ENCODE measurements around the gene NFIA.

The NFIA gene

DNA sequence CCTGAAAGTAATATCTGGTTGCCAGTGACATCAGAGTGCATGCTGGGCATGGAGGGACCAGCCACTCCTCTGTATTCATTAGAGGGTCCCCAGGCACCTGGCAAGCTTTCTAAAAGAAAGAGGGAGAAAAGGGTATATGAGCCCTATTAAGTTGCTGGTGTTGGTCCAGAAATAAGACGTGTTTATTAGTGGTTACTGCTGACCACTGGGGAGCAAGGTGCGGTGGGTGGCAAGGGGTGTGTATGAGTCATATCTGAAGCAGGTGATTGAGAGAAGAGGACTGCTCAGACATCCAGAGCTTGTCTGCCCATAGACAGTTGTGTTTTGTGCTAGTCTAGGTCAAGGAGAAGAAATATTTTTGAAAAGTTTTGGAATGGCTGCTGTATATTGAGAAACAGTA is 344.5 kb downstream of the NFIA start:
- Histone ChIP-seq H3K4me1 (ENCODE audit: control insufficient read depth, insufficient read depth, low read length) (no peaks in the 10 kb centered on the region), H3K36me3 (ENCODE audit: control insufficient read depth in 2 of 2, insufficient read depth in 1 of 2, low read length in 2 of 2) (no peaks in the 10 kb centered on the region), H3K4me3 (ENCODE audit: low read depth, low read length) (no peak overlapping the region), H3K27ac (ENCODE audit: extremely low read depth, low read depth, low read length) (no peak overlapping the region), H3K9me3 (ENCODE audit: control insufficient read depth, insufficient read depth, low read depth, low read length) (no peaks in the 10 kb centered on the region)
- CTCF ChIA-PET, result interaction anchor here (0.6 kb wide), 1 partner anchor 36 kb away, joined by 3 read pairs; no protein-coding TSS in a partner anchor
- POLR2A ChIA-PET, result no interaction called here
- no peak for TF ChIP-seq MEIS1 (CRISPR knock-in tag; IDR thresholded peaks at IDR 0.05; ENCODE audit: borderline replicate concordance)
- no peak for TF ChIP-seq ZNF133 (tag by site-specific recombination; IDR thresholded peaks at IDR 0.05)
- no peak for TF ChIP-seq ZNF426 (tag by site-specific recombination; IDR thresholded peaks at IDR 0.05)
- TF ChIP-seq TRIM28 (IDR thresholded peaks at IDR 0.05; ENCODE audit: borderline replicate concordance, low read length), result no peak
- TF ChIP-seq ZNF830 (tag by site-specific recombination; IDR thresholded peaks at IDR 0.05; ENCODE audit: low read depth), result no peak
- no peak for TF ChIP-seq TCF7L2 (IDR thresholded peaks at IDR 0.05; ENCODE audit: borderline replicate concordance, low read depth, low read length)
- TF ChIP-seq ZNF140 (tag by site-specific recombination; IDR thresholded peaks at IDR 0.05), result no peak
- no peak for TF ChIP-seq ZBTB17 (tag by site-specific recombination; IDR thresholded peaks at IDR 0.05)

DNA sequence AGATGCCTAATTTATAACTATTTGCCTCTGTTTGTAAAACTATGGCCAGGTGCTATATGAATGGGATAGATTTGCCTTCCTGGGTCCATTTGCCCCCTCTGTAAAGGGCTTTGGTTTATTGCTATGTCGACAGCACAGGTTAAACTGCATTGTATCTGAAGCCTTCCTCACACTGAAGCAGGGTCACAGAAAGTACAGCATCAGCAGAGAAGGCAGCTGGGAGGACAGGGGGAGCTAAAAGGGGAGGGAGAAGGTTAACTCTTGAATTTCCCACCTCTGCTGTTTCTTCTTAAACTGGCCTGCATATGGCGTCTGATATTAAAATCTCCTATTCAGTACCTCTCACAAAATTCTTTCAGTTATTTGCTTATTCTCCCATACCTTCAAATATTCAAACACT is 345.1 kb downstream of the NFIA start:
- Histone ChIP-seq H3K9me3 (ENCODE audit: control insufficient read depth, insufficient read depth, low read depth, low read length) (no peaks in the 10 kb centered on the region), H3K4me3 (ENCODE audit: low read depth, low read length) (no peak overlapping the region), H3K36me3 (ENCODE audit: control insufficient read depth in 2 of 2, insufficient read depth in 1 of 2, low read length in 2 of 2) (no peaks in the 10 kb centered on the region), H3K4me1 (ENCODE audit: control insufficient read depth, insufficient read depth, low read length) (no peaks in the 10 kb centered on the region), H3K27ac (ENCODE audit: extremely low read depth, low read depth, low read length) (no peak overlapping the region)
- CTCF ChIA-PET, result no interaction called here
- no peak for TF ChIP-seq ZNF626 (tag by site-specific recombination; IDR thresholded peaks at IDR 0.05)
- TF ChIP-seq, protein P1, sequence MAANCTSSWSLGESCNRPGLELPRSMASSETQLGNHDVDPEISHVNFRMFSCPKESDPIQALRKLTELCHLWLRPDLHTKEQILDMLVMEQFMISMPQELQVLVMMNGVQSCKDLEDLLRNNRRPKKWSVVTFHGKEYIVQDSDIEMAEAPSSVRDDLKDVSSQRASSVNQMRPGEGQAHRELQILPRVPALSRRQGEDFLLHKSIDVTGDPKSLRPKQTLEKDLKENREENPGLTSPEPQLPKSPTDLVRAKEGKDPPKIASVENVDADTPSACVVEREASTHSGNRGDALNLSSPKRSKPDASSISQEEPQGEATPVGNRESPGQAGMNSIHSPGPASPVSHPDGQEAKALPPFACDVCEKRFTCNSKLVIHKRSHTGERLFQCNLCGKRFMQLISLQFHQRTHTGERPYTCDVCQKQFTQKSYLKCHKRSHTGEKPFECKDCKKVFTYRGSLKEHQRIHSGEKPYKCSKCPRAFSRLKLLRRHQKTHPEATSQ (tag by site-specific recombination; IDR thresholded peaks at IDR 0.05), result no peak
- TF ChIP-seq, protein P2, sequence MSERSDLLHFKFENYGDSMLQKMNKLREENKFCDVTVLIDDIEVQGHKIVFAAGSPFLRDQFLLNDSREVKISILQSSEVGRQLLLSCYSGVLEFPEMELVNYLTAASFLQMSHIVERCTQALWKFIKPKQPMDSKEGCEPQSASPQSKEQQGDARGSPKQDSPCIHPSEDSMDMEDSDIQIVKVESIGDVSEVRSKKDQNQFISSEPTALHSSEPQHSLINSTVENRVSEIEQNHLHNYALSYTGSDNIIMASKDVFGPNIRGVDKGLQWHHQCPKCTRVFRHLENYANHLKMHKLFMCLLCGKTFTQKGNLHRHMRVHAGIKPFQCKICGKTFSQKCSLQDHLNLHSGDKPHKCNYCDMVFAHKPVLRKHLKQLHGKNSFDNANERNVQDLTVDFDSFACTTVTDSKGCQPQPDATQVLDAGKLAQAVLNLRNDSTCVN (tag by site-specific recombination; optimal IDR thresholded peaks at IDR 0.05), result no peak
- no peak for TF ChIP-seq ZNF624 (tag by site-specific recombination; IDR thresholded peaks at IDR 0.05)
- TF ChIP-seq, protein P3, sequence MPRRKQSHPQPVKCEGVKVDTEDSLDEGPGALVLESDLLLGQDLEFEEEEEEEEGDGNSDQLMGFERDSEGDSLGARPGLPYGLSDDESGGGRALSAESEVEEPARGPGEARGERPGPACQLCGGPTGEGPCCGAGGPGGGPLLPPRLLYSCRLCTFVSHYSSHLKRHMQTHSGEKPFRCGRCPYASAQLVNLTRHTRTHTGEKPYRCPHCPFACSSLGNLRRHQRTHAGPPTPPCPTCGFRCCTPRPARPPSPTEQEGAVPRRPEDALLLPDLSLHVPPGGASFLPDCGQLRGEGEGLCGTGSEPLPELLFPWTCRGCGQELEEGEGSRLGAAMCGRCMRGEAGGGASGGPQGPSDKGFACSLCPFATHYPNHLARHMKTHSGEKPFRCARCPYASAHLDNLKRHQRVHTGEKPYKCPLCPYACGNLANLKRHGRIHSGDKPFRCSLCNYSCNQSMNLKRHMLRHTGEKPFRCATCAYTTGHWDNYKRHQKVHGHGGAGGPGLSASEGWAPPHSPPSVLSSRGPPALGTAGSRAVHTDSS (tag by site-specific recombination; IDR thresholded peaks at IDR 0.05), result no peak
- no peak for TF ChIP-seq ELK4 (IDR thresholded peaks at IDR 0.05; ENCODE audit: borderline replicate concordance, low read depth, low read length)
- TF ChIP-seq ZFP37 (tag by site-specific recombination; IDR thresholded peaks at IDR 0.05), result no peak
- no peak for TF ChIP-seq REPIN1 (tag by site-specific recombination; IDR thresholded peaks at IDR 0.05; ENCODE audit: low read depth)
- no peak for TF ChIP-seq ZNF292 (tag by site-specific recombination; IDR thresholded peaks at IDR 0.05; ENCODE audit: borderline replicate concordance, low read depth)
- TF ChIP-seq SP7 (tag by site-specific recombination; IDR thresholded peaks at IDR 0.05), result no peak
- TF ChIP-seq ZNF776 (tag by site-specific recombination; IDR thresholded peaks at IDR 0.05; ENCODE audit: borderline replicate concordance), result no peak
- no peak for TF ChIP-seq ZSCAN4 (tag by site-specific recombination; IDR thresholded peaks at IDR 0.05)
- no peak for TF ChIP-seq ZSCAN18 (tag by site-specific recombination; IDR thresholded peaks at IDR 0.05)
- TF ChIP-seq ZNF184 (tag by site-specific recombination; IDR thresholded peaks at IDR 0.05), result no peak
- TF ChIP-seq ZNF274 (IDR thresholded peaks at IDR 0.05; ENCODE audit: low read length), result no peak
- TF ChIP-seq ZNF274 (tag by site-specific recombination; IDR thresholded peaks at IDR 0.05; ENCODE audit: borderline replicate concordance), result no peak
- no peak for TF ChIP-seq ZNF530 (tag by site-specific recombination; IDR thresholded peaks at IDR 0.05; ENCODE audit: low read depth)
- POLR2A ChIA-PET, result no interaction called here

Data from HEK293 (cell line).